GM06990 (cell line): Measurements from ENCODE around the gene PRR18.

Source experiments
- DNase-seq: peaks from one replicate; pipeline ENCODE4 v3.0.0-alpha.2; 2011; ENCODE audit not compliant: insufficient read length; ENCODE audit errors: extremely low read depth
- H3K27me3 ChIP-seq: replicated peaks from 2 replicates; pipeline ENCODE4 v1.6.0; 2011; ENCODE audit warnings: low read length; ENCODE audit not compliant: control insufficient read depth, insufficient read depth
- H3K36me3 ChIP-seq: 2 replicates; pipeline ENCODE4 v1.5.1; 2011; ENCODE audit warnings: low read length; ENCODE audit not compliant: control insufficient read depth, insufficient read depth
- H3K4me3 ChIP-seq: replicated peaks from 2 replicates; pipeline ENCODE4 v1.5.1; 2011; ENCODE audit warnings: low read depth, mild to moderate bottlenecking, control low read depth, low read length
- CTCF ChIP-seq: IDR thresholded peaks from 2 replicates; pipeline ENCODE4 v1.5.1; 2011; ENCODE audit warnings: low read length, control low read depth, mild to moderate bottlenecking, inconsistent platforms; ENCODE audit not compliant: insufficient read depth, poor library complexity, severe bottlenecking

PRR18 gene, protein sequence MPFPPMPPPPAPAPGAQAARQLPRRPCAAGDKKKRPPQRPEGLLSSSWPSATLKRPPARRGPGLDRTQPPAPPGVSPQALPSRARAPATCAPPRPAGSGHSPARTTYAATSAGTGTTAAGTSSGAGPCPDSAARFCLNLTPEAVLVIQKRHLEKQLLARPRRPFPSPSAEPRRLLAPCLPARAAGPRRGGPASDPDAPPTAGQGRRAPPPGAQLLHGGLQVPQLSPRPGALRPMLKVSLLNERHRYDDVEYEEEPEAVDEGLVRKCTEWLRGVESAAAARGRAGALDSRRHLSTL

GRCh38 chr6:166308033-166308768 lies at the start of gene PRR18:
Gene PRR18 (minus strand): TSS chr6:166308392. CDS start chr6:166308142, 250 bp downstream.
- no peak for TF ChIP-seq CTCF
- Histone ChIP-seq H3K36me3 (no peaks in the 10 kb centered on the region), H3K27me3 (no peaks in the 10 kb centered on the region), H3K4me3 (peak within 1 kb of the TSS; percentile 68)
- peak; percentile 59 for DNase-seq

DNA sequence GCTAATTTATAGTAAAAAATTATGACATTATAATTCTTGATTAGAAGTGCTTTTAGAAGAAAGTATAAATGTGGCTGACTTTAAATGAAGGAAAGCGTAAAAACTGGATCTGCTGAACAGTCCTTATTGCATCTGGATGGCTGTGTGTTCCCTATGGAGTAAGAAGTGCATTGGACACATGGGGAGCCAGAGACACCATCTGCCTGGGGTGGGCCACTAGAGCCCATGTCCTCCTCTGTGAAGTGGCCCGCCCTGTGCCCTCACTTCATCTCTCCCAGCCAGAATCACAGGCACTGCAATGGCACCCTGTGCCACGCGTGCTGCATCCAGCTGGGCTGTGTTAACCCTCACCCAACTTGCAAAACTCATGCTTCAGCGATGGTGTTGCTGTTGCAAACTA lies 47.4 kb upstream of the PRR18 start:
- TF ChIP-seq CTCF = no peak
- Histone ChIP-seq H3K4me3 (no peak overlapping the region), H3K27me3 (no peaks in the 10 kb centered on the region), H3K36me3 (no peaks in the 10 kb centered on the region)
- DNase-seq = no peak

DNA sequence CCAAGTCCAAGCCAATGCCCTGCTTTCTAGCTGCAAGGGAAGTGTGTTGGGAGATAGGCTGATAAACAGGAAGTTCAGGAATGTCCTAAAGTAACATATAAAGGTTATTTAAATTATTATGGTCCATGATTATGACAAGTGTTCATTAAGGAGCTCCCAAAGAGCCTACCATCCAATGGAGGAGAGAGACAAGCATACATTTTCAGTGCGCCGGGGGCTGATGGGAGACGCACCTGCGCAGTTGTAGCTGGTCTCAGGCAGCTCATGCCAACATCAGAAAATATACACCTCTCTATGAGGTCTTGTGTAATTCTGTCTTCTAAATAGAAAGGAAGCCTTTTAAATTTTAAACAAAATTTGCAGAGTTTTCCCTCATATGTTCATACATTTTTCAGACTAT lies 46.8 kb upstream of the PRR18 start:
- TF ChIP-seq CTCF = no peak
- Histone ChIP-seq H3K36me3 (no peaks in the 10 kb centered on the region), H3K27me3 (no peaks in the 10 kb centered on the region), H3K4me3 (no peak overlapping the region)
- no peak for DNase-seq

DNA sequence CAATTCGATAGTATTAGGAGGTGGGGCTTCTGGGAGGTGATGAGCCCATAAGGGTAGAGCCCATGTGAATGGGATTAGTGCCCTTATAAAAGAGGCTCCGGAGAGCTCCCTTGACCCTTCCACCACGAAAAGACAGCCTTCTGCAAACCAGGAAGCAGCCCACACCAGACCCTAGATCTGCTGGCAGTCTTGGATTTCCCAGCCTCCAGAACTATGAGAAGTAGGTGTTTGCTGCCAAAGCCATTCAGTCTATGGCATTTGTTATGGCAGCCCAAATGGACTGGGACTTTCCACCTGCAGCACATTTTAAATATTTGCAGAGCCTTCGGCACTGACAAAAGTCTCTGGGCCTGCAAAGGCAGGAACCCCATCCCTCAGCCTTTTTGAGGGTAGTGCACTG lies 46.0 kb upstream of the PRR18 start:
- Histone ChIP-seq H3K36me3 (no peaks in the 10 kb centered on the region), H3K4me3 (no peak overlapping the region), H3K27me3 (no peaks in the 10 kb centered on the region)
- TF ChIP-seq CTCF = no peak
- DNase-seq = no peak

GRCh38 chr6:166353507-166353906 lies 45.3 kb upstream of the PRR18 start:
- no peak for DNase-seq
- no peaks in the 10 kb centered on the region for H3K36me3 ChIP-seq
- no peak for TF ChIP-seq CTCF
- no peak overlapping the region for H3K4me3 ChIP-seq
- H3K27me3 ChIP-seq = no peaks in the 10 kb centered on the region
